Gastroesophageal sphincter (tissue), 4 donors: ENCODE data around the gene GRIN1. TPM values are rescaled to one million over a fixed set of nuclear protein-coding genes. Genes with fewer than 3 reads are reported as not detected.
A peak's percentile ranks its signal among the peaks of the same experiment; 100 is the strongest.

Source experiments
- ATAC-seq: fragments of 150-250 bp; one replicate; pipeline ENCODE4 v1.9.1; 2016; ENCODE audit warnings: mild to moderate bottlenecking, moderate library complexity
- H3K27ac ChIP-seq, 4 donors: fragments of 200-600 bp; sonication (generic) in 3 of 4; 1 replicate in 3 of 4; 2 replicates in 1 of 4; pipeline ENCODE4 v1.5.1; 2016 to 2019
- H3K27me3 ChIP-seq: fragments of 200-600 bp; sonication (generic); one replicate; pipeline ENCODE4 v1.5.1; 2019
- H3K36me3 ChIP-seq, 2 donors: fragments of 200-600 bp; sonication (generic); one replicate each; pipeline ENCODE4 v1.5.1; 2019; ENCODE audit warnings: control low read depth in 1 of 2
- H3K4me1 ChIP-seq, 3 donors: fragments of 200-600 bp; sonication (generic); 1 replicate in 2 of 3; 2 replicates in 1 of 3; pipeline ENCODE4 v1.5.1; 2016 to 2019; ENCODE audit warnings: control low read depth in 2 of 3
- H3K4me3 ChIP-seq, 2 donors: fragments of 200-600 bp; sonication (generic); one replicate each; pipeline ENCODE4 v1.5.1; 2019; ENCODE audit warnings: mild to moderate bottlenecking in 1 of 2, moderate library complexity in 1 of 2
- H3K9me3 ChIP-seq, 3 donors: fragments of 200-600 bp; sonication (generic); one replicate each; pipeline ENCODE4 v1.5.1; 2017 to 2019; ENCODE audit warnings: control low read depth in 2 of 3
- CTCF ChIP-seq, 4 experiments: fragments of 200-600 bp in 2 of 4; fragments of 450-650 bp in 2 of 4; sonication (generic) in 1 of 4; IDR thresholded peaks; one replicate each; pipeline ENCODE4 v1.5.1; 2017 to 2019; ENCODE audit warnings: antibody characterized with exemption in 4 of 4, mild to moderate bottlenecking in 2 of 4, moderate library complexity in 2 of 4
- EP300 ChIP-seq: sonication (generic); formaldehyde crosslinking; IDR thresholded peaks from one replicate; pipeline ENCODE4 v1.6.1; 2017; ENCODE audit warnings: antibody characterized with exemption, mild to moderate bottlenecking
- POLR2A ChIP-seq, 2 donors: fragments of 450-650 bp; IDR thresholded peaks; one replicate each; pipeline ENCODE4 v1.6.1; 2017; ENCODE audit warnings: antibody characterized with exemption in 2 of 2, mild to moderate bottlenecking in 2 of 2, moderate library complexity in 1 of 2
- POLR2AphosphoS5 ChIP-seq: sonication (generic); formaldehyde crosslinking; IDR thresholded peaks from one replicate; pipeline ENCODE4 v1.6.1; 2017; ENCODE audit warnings: antibody characterized with exemption
- WGBS, 2 donors: methylation state at CpG; one replicate each; pipeline ENCODE4 v1.1.5; 2018; ENCODE audit warnings: low coverage in 1 of 2; 5-methylcytosine and 5-hydroxymethylcytosine counted together
- total RNA-seq, 4 donors: library from RNA; depleted of rRNA; stranded (reverse); fragments of >200 nt; gene quantifications; one replicate each; pipeline ENCODE4 v1.1.0, GENCODE V29; 2016

The GRIN1 gene
- total RNA-seq, result under 1 TPM in 2 of 4 donors, not detected in 2; 0.08 to 0.13 TPM

GRCh38 chr9:137138722-137139467 lies at the start of gene GRIN1:
TSS of gene GRIN1 (plus strand) at chr9:137139154. CDS start at chr9:137139487, 333 bp downstream.
- WGBS, 2 donors, result 3% methylated on average over 12 of the region's 104 CpGs; no CpG with 5 or more reads in 1 of the 2 donors
- no peak for TF ChIP-seq CTCF (IDR thresholded peaks at IDR 0.05)
- peak; percentile 78 for ATAC-seq
- H3K9me3 ChIP-seq, result no peaks in the 10 kb centered on the region
- H3K36me3 ChIP-seq, result no peaks in the 10 kb centered on the region
- peaks cover 100% of the 10 kb centered on the region for H3K27me3 ChIP-seq
- H3K4me3 ChIP-seq, result peak within 1 kb of the TSS in 1 of 2 donors; percentile 8
- H3K4me1 ChIP-seq, result peaks cover 0 to 18% (median 3%) of the 10 kb centered on the region in 3 donors
- no peak within 1 kb of the TSS for H3K27ac ChIP-seq

DNA sequence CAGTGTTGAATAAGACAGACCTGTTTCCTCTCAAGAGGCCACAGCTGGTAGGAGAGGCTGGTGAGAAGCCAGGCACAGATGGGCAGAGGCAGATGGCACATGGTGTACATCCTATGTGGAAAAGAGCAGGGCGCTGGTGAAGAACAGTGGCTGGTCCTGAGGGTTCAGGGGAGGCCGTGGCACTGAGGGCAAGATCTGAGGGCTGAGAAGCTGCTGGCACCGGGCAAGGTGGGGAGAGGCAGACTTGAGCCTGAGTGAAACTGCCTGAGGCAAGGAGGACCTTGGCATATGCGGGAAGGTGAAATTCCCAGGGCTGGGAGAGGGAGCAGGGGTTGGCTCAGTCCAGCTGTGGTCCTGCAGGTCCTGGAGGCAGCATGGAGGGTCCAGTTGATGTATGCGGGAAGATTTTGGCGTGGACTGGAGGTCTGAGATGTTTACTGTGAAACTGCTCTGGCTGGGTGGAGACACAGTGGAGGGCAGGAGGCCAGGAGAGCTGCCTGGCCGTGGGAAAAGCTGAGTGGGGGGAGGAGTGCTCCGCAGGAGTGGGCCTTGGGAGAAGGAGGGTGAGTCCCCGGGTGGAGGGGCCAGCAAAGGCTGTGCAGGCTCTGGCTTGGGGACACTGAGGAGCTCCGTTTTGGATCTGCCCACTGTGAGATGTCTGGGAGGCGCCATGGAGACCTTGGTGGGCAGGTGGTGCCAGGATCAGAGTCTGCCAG lies 49.6 kb upstream of the GRIN1 start:
- no peaks in the 10 kb centered on the region for H3K9me3 ChIP-seq
- H3K27ac ChIP-seq, result no peak overlapping the region
- H3K27me3 ChIP-seq, result no peaks in the 10 kb centered on the region
- TF ChIP-seq POLR2A (IDR thresholded peaks at IDR 0.05) (no peak), POLR2AphosphoS5 (no peak), CTCF (IDR thresholded peaks at IDR 0.05) (no peak), EP300 (no peak)
- no peak overlapping the region for H3K4me3 ChIP-seq
- H3K36me3 ChIP-seq, result peaks cover 0 to 55% of the 10 kb centered on the region in 2 donors
- peaks cover 0 to 47% (median 14%) of the 10 kb centered on the region in 3 donors for H3K4me1 ChIP-seq
- no peak for ATAC-seq
- 50 to 73% methylated on average over 1 to 9 of the region's 11 CpGs for WGBS, 2 donors

- Histone ChIP-seq H3K4me3 (no peak overlapping the region), H3K27ac (no peak overlapping the region), H3K4me1 (no peaks in the 10 kb centered on the region), H3K9me3 (no peaks in the 10 kb centered on the region), H3K27me3 (no peaks in the 10 kb centered on the region), H3K36me3 (peaks cover 0 to 100% of the 10 kb centered on the region in 2 donors)
- WGBS, 2 donors, result 75 to 95% methylated on average over 9 to 11 of the region's 30 CpGs
- no peak for ATAC-seq
- TF ChIP-seq CTCF (IDR thresholded peaks at IDR 0.05) (no peak), EP300 (no peak), POLR2AphosphoS5 (no peak), POLR2A (IDR thresholded peaks at IDR 0.05) (no peak)
These were observed 43.1 kb upstream of the GRIN1 start for GRCh38 chr9:137095664-137096517.

DNA sequence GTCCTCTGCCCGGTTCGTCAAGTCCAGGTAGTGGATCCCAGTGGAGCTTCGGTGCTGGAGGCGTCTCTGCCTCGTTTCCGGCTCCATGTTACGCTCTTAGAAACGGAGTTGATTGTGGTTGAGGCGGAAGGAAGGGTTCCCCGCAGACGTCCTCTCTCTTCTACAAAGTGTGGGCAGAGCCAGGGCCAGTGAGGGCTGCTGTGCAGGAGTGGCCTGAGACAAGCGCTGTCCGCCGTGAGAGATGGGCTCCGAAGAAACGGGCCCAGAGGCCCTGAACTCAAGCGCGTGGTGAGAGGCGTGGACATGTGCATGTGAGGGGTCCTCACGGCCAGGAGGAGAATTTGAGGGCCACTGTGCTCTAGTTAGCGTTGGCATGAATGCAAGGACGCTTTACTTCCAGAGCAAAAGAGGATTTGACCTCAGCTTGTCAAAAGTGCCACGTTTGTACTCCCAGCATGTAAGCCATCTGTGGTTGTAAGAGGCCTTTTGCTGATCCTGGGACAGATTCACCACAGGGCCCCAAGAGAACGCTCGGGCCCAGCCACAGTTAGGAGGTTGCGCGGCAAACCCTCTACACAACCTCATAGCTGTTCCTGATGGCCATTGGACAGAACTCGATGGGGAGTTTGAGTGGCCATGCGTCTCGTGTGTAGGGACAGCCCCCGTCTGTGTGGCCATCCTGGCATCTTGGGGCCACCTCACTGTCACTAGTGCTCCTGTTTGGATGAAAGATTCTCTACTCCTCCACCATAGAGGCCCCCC lies 42.0 kb upstream of the GRIN1 start:
- Histone ChIP-seq H3K36me3 (peaks cover 0 to 100% of the 10 kb centered on the region in 2 donors), H3K27ac (no peak overlapping the region), H3K4me3 (no peak overlapping the region), H3K9me3 (no peaks in the 10 kb centered on the region), H3K27me3 (no peaks in the 10 kb centered on the region), H3K4me1 (no peaks in the 10 kb centered on the region)
- WGBS, 2 donors, result 93% methylated on average over 18 of the region's 31 CpGs; no CpG with 5 or more reads in 1 of the 2 donors
- TF ChIP-seq POLR2AphosphoS5, result no peak
- TF ChIP-seq POLR2A (IDR thresholded peaks at IDR 0.05), result no peak
- ATAC-seq, result no peak
